NK-92 treated with Interleukin-12 subunit alpha and Interleukin-12 subunit beta, amount 100 ng/mL, for 24 hours (cell line): ENCODE data around the gene HLA-DRA.
"Not testable (repeated sequence)": the region's sequence is repeated elsewhere in the genome, so short reads cannot be mapped to it uniquely, and the experiment has no call there.

ENCODE experiments used
- DNase-seq: peaks from one replicate; lab custom pipeline; 2025; lab: John Stamatoyannopoulos, UW

The HLA-DRA gene

GRCh38 chr6:32431142-32431541, 8.5 kb upstream of the HLA-DRA start:
- DNase-seq: no peak

- DNase-seq: no peak
These were observed 7.6 kb upstream of the HLA-DRA start for GRCh38 chr6:32432050-32432450.

- DNase-seq: not testable (repeated sequence)
These were observed 5.7 kb upstream of the HLA-DRA start for GRCh38 chr6:32433950-32434349.

DNA sequence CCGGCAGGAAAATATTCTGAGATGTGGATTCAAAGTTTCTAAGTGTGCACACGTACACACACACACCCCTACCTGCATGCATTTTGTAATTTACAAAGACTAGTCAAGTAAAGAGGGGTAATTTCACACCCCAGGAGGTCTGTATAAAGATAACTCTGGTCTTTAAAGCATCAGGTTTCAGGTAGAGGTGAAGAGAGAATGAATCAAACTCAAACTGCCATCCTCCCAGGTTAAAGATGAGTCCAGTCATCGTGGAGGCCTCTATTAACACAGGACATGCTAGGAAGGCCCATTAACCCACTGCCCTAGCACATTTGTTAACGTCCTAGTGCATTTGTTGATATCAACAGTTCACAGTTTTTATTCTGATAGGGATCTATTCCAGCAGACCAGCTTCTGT, 3.5 kb upstream of the HLA-DRA start:
- no peak for DNase-seq

DNA sequence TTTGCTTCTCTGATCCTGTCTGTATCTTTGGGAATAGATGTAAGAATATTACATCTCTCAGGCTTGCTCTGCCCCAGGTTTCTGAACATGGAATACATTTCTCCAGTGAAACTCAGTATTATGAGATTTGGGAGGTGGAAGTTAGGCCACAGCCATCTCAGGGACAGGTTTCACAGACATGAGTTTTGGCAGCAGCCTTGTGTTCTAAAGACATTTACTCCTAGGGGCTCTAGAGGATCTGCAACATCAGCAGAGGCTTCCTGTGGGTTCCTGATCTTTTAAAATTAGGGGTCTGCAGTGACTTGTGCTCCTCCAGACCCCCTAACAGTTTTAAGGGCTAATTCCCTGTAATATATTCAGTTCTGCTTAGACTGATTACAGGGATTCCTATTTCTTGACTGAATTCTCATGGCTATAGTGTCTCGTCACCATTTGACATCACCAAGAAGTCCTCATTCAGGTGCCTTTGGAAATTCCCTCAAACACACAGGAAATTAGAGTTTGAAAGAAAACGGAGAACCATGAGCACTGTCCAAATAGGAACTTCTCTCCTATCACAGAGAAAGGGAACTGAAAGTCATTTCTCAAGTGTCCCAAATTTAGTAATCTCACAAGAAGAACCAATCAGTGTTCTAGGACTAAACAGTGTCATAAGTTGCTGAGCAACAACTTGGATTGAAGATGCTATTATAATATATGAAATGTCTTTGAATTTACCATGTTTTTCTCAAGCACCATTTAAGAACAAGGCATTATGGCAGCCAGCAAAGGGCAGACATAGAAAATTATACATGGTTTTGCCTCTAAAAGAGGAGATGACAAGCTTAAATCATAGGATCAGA, 2.5 kb upstream of the HLA-DRA start:
- no peak for DNase-seq

DNA sequence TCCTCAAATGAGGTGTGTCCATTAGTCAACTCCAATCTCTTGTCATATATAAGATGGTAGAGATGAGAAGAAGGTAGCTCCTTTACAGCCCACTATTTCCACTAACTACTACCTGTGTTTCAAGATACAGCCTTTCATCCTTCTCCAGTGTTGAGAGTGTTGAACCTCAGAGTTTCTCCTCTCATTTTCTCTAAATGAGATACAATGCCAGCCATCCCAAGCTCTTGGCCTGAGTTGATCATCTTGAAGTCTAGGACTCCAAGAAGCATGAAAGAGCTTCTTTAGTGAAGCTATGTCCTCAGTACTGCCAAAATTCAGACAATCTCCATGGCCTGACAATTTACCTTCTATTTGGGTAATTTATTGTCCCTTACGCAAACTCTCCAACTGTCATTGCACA, 548 bp upstream of the HLA-DRA start:
- no peak for DNase-seq

DNA sequence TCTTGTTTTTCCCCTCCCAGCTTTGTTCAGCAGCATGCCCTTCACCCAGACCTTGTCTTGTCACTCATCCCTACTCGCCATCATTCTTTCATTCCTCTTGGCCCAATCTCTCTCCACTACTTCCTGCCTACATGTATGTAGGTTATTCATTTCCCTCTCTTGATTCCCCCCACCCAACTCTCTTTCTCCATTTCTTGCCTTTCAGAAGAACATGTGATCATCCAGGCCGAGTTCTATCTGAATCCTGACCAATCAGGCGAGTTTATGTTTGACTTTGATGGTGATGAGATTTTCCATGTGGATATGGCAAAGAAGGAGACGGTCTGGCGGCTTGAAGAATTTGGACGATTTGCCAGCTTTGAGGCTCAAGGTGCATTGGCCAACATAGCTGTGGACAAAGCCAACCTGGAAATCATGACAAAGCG, 2.6 kb downstream of the HLA-DRA start:
- no peak for DNase-seq

DNA sequence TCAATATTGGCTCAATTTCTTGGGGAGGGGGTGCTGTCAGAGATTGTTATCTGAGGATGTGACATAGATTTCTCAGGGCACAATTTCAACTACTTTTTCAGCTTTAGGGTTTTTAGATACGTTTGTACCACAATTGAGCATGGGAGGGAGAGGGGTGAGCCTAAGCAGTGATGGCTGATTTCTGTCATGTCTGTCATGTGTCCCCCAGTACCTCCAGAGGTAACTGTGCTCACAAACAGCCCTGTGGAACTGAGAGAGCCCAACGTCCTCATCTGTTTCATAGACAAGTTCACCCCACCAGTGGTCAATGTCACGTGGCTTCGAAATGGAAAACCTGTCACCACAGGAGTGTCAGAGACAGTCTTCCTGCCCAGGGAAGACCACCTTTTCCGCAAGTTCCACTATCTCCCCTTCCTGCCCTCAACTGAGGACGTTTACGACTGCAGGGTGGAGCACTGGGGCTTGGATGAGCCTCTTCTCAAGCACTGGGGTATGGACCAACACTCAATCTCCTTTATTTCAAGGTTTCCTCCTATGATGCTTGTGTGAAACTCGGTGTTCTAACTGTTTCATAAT, 3.4 kb downstream of the HLA-DRA start:
- no peak for DNase-seq

DNA sequence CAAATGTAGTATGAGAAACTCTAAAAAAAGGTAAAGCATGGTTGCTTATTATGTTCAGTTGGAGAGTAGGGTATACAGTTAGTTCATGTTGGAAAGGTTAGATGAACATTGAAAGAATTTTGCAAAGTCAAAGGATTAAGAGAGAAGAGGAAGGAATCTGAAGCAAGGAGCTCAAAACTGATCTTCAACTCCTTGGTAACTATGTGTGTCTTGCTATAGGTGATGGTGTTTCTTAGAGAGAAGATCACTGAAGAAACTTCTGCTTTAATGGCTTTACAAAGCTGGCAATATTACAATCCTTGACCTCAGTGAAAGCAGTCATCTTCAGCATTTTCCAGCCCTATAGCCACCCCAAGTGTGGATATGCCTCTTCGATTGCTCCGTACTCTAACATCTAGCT, 4.7 kb downstream of the HLA-DRA start:
- DNase-seq: no peak

GRCh38 chr6:32445321-32445854, 5.7 kb downstream of the HLA-DRA start:
- no peak for DNase-seq

- no peak for DNase-seq
These were observed 8.2 kb downstream of the HLA-DRA start for GRCh38 chr6:32447932-32448331.

DNA sequence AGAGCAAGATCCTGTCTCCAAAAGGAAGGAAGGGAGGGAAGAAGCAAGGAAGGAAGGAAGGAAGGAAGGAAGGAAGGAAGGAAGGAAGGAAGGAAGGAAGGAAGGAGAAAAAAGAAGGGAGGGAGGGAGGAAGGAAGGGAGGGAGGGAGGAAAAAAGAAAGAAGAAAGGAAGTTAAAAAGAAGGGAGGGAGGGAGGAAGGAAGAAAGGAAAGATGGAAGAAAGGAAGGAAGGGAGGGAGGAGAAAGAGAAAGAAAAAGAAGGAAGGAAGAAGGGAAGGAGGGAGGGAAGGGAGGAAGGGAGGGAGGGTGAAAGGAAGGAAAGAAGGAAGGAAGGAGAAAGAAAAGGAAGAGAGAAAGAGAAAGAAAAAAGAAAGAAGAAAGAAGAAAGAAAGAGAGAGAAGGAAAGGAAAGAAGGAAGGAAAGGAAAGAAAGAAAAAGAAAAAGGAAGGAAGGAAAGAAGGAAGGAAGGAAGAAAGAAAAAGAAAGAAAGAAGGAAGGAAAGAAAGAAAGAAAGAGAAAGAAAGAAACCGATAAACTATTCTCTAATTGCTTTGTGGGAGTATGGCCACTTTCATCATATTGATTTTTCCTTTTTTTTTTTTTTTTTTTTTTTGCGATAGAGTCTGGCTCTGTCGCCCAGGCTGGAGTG, 9.5 kb downstream of the HLA-DRA start:
- DNase-seq: no peak

DNA sequence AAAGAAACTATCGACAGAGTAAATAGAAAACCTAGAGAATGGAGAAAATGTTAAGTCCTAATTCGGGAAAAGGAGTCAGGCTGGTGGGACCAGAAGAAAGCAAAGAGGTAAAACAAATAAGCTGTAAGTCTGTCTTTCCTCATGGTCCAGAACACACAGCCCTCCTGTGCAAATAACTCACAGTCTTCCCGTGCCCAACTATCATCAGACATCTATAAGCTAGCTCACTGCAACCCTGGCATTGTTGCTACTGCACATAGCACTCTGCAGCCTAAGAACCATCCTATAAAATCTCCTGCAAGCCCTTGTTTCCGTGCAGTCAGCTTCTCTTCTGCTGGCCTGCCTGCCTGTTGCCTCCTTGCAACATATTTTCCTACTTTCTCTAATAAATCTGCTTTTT, 17.4 kb downstream of the HLA-DRA start:
- no peak for DNase-seq

DNA sequence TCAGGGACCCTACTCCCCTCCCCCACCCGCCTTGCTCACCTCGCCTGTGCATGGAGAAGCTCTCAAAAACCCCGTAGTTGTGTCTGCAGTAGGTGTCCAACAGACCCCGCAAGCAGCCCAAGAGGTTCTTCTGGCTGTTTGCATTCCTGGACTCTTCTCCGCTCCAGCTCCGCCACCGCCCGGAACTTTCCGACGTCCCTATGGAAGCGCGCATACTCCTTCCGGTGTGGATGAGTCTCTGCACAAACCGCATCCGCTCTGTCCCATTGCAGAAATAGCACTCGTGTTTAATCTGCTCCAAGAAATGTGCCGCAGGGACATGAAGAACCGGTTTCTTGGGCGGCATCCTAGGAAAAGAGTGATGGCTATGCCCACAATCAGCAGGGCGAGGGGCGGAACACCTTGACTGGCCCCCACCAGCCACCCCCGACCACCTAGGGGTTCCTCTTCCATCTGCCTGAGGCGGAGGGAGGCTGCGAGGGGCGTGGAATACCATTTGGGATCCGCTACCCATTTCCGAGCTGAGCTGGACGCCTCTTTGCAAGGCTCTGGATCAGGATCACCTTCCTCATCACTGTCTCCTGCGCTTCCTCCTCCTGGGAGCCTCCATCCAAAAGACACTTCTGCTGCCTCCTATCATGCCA, 20.2 kb downstream of the HLA-DRA start:
- no peak for DNase-seq

- DNase-seq: no peak
These were observed 20.8 kb downstream of the HLA-DRA start for GRCh38 chr6:32460528-32460927.

- DNase-seq: no peak
These were observed 21.8 kb downstream of the HLA-DRA start for GRCh38 chr6:32461493-32461892.

DNA sequence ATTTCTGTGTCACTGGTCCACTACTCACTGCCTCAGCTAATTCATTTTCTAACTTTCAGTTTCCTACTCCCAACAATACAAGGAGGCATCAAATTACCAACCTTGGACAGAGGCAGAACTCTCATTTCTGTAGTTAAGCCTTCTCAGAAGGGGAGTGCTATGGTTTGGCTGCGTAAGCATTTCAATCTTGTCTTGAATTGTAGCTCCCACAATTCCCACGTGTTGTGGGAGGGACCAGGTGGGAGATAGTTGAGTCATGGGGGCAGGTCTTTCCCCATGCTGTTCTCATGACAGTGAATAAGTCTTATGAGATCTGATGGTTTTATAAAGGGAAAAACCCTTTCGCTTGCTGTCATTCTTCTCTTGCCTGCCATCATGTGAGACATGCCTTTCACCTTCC, 22.9 kb downstream of the HLA-DRA start:
- no peak for DNase-seq

DNA sequence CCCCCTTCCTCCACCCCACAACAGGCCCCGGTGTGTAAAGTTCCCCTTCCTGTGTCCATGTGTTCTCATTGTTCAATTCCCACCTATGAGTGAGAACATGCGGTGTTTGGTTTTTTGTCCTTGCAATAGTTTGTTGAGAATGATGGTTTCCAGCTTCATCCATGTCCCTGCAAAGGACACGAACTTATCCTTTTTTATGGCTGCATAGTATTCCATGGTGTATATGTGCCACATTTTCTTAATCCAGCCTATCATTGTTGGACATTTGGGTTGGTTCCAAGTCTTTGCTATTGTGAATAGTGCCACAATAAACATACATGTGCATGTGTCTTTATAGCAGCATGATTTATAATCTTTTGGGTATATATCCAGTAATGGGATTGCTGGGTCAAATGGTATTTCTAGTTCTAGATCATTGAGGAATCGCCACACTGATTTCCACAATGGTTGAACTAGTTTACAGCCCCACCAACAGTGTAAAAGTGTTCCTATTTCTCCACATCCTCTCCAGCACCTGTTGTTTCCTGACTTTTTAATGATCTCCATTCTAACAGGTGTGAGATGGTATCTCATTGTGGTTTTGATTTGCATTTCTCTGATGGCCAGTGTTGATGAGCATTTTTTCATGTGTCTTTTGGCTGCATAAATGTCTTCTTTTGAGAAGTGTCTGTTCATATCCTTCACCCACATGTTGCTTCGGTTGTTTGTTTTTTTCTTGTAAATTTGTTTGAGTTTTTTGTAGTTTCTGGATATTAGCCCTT, 28.2 kb downstream of the HLA-DRA start:
- not testable (repeated sequence) for DNase-seq

DNA sequence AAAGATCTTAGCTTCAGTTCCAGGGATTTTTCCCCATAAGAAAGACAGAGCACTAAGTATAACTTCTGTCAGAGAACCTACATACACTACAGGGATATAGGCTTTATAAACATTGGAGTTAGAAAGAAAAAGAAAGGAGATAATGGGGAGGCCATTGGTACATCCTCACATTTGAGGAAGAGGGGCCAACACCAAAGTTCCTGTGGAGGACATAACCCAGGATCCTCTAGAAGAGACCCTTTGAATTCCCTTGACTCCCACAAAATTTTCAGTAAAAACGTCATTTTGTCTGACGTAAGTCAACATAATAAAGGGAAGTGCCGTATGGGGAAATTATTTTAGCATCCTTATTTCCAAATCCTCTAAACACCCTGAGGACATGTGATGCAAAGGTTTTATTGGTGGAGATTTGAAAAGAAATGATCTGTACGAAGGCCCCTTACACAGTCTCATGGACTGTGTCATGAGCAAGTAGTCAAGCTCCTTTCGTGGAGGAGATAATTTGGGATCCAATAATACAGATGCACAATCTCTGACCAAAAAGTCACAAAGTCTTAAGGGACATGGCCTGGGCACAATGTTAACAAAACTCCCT, 33.2 kb downstream of the HLA-DRA start:
- DNase-seq: no peak

GRCh38 chr6:32473376-32474348, 34.0 kb downstream of the HLA-DRA start:
- DNase-seq: not testable (repeated sequence)
